ENCODE results near the gene TEX11.

The TEX11 gene

DNA sequence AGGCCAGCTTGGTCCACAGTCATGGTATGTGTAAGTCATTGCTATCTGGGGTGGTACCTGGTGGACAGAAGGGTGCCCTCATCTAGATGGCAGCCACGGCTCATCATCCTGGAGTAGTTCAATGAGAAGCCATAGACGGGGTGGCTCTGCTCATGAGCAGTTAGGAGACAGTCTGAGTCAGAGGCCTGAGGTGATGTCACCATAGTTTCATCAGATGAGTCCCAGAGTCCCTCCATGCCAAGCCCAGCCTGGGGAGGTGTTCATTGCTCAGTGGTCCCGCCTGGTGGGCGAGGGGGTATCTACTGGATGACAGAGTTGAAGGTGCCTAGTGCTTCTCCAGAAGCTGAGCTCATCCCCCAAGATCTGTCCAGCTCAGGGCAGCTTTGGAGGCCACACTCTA lies 414.1 kb downstream of the TEX11 start:
- no peak for DNase-seq (ENCODE audit: low read depth)

DNA sequence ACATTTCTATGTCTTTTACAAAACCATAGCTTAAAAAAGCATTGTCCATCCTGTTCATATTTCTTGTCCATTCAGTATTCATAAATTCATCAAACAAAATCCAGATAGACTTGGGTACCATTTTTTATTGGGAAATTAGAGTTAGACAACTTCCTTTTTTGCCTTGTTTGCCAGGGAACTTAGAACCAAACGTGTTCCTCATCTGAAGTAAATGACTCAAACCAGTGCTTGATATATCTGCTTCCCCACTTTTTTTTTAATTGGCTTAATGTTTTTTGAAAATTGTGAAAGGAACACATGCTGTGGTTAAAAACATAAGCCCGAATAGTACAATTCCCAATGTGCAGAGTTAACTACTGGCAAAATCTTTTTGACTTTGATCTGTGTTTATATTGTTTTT lies 419.7 kb downstream of the TEX11 start:
- no peak for DNase-seq (ENCODE audit: low read depth)

DNA sequence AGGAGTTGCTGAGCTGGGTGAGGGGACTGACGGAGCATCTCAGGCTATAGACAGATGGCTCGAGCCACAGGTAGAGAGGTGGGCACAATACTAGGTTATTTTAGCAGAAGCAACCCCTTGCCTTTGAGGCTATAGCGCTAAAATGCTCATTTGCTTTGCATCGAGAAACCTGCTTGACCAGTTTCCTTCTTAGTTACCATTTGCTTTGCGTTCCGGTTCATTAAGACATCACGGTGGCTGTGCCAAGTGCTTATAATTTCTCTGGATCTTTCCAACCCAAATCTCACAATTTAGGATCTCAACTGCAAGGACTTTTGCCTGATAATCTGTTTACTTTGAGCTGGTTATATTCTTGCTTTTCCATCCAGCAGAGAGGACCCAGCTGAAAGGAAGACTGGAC lies 423.0 kb downstream of the TEX11 start:
- DNase-seq (ENCODE audit: low read depth) = no peak

DNA sequence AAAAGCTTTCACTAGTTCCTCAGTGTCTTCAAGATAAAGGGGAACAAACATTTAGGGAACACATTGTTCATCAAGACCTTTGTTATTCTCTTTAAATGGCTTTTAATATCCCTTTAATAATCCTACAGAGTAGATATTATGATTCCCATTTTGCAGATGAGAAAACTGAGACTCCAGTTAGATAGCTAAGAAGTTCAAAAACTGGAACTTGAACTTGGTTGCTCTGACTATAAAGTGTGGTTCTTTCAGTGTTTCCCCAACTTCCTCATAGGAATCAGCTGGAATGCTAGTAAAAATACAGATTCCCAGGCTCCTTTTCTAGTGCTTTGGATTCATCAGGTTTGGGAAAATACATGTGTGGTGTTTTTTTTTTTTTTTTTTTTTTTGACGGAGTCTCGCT lies 426.2 kb downstream of the TEX11 start:
- DNase-seq (ENCODE audit: low read depth) = no peak

DNA sequence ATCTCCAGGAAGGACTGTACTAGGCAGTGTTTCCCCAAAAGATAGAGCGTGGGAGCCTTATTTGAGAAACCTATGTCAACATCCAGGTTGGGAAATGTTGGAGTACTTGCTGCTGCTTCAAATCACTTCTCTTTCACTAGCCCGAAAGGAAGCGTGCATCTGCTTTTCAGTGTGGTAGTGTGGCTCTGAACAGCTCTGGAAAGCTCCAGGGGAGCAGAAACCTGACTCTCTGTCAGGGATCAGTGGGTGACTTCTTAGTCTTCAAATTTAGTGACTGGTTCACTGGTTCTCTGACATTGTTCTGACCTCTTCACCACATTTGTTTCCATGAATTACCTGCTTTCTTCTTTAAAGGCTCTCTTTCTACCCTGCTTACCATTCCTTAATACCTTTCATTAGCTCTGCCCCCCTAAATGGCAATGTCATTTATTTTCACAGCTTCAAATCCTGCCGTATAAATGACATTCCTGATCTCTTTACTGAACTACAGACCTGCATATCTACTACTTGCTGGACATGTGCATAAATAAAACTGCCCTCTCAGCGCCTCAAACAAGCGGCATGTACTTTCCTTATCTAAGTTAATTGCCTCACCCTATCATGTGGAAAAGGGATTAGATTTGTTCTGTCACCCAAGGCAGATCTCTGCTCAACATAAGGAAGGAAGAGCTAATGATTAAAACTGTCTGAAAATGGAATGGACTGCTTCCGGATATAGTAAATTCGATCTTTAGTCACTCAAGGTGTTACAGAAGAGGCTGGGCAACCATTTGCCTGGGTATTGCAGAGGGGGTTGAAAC lies 426.8 kb downstream of the TEX11 start:
- DNase-seq (ENCODE audit: low read depth) = no peak

- no peak for DNase-seq (ENCODE audit: low read depth)
These were observed 427.9 kb downstream of the TEX11 start for GRCh38 chrX:70480660-70481018.

DNA sequence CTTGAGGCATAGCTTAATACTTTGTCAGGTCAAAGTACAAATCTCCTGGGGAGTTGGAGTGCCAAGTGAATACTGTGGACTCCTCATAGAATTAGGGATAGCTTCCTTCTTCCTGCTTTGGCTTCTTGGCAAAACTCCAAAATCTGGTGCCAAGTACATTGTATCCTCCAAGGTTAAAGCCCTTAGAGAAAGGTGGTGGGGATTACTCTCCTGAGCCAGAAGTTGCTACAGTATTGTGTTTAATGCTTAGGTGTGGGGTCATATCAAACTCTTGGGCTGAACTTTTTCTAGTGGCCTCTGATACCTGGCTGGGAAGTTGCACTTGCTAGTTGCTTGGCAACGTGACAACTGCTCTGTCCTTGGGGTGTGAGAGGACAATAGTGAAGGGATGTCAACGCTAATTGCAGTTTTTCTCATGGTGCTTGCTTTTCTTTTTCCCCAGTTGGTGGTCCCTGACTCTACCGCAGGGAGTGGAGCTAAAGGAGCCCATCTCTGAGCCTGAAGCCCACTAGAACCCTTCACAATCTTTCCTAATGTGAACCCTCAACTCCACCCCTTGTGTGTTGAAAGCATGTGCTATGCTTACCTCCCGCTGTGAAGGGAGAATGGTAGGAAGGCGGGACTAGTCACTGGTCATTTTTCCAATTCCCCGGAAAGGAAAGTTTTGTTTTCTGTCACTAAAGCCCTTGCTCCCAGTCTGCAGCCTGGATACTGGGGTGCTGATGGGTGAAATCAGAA lies 428.4 kb downstream of the TEX11 start:
- DNase-seq (ENCODE audit: low read depth) = no peak

GRCh38 chrX:70479247-70479921 lies 429.1 kb downstream of the TEX11 start:
- no peak for DNase-seq (ENCODE audit: low read depth)
